ENCODE measurements around the gene GORASP1. TPM values are rescaled to one million over a fixed set of nuclear protein-coding genes. Genes with fewer than 3 reads are reported as not detected.

The GORASP1 gene
- total and polyA plus RNA-seq, 11 donors: 19.9 to 52.5 (median 42.3) TPM

GRCh38 chr3:39067286-39067685 lies 40.1 kb downstream of the GORASP1 start:
- TF ChIP-seq CTCF (IDR thresholded peaks at IDR 0.05) (no peak), POLR2A (IDR thresholded peaks at IDR 0.05) (no peak)
- WGBS, 4 donors: 36 to 57% (median 41%) methylated on average over 1 of the region's 1 CpG
- peaks cover 0 to 81% (median 66%) of the 10 kb centered on the region in 9 donors for H3K36me3 ChIP-seq

GRCh38 chr3:39065197-39065596 lies 42.2 kb downstream of the GORASP1 start:
- H3K36me3 ChIP-seq: peaks cover 0 to 61% (median 53%) of the 10 kb centered on the region in 9 donors

More at GRCh38 chr3:39067286-39067685, 40.1 kb downstream of the GORASP1 start:
- Histone ChIP-seq H3K9me3 (no peaks in the 10 kb centered on the region), H3K27ac (no peak overlapping the region), H3K27me3 (no peaks in the 10 kb centered on the region), H3K4me3 (no peak overlapping the region), H3K4me1 (peaks cover 0 to 7% (median 0%) of the 10 kb centered on the region in 12 donors)
- intact Hi-C loops (cut with DNase I): no loop called here
- DNase-seq (no peak), ATAC-seq (no peak)

GRCh38 chr3:39064646-39065045 lies 42.8 kb downstream of the GORASP1 start:
- H3K4me3 ChIP-seq: no peak overlapping the region
- H3K27ac ChIP-seq: no peak overlapping the region
- H3K27me3 ChIP-seq: no peaks in the 10 kb centered on the region
- DNase-seq (no peak), ATAC-seq (no peak)
- H3K4me1 ChIP-seq: peaks cover 0 to 7% (median 0%) of the 10 kb centered on the region in 12 donors
- H3K9me3 ChIP-seq: no peaks in the 10 kb centered on the region
- TF ChIP-seq POLR2A (IDR thresholded peaks at IDR 0.05): no peak
- TF ChIP-seq CTCF (IDR thresholded peaks at IDR 0.05): no peak
- H3K36me3 ChIP-seq: peaks cover 0 to 55% (median 47%) of the 10 kb centered on the region in 9 donors
- intact Hi-C loops (cut with DNase I): no loop called here
- WGBS, 4 donors: 92 to 100% (median 97%) methylated on average over 1 of the region's 1 CpG

More at GRCh38 chr3:39065197-39065596, 42.2 kb downstream of the GORASP1 start:
- Histone ChIP-seq H3K9me3 (no peaks in the 10 kb centered on the region), H3K27me3 (no peaks in the 10 kb centered on the region), H3K4me3 (no peak overlapping the region), H3K27ac (no peak overlapping the region), H3K4me1 (peaks cover 0 to 7% (median 0%) of the 10 kb centered on the region in 12 donors)
- 23 to 53% (median 26%) methylated on average over 1 of the region's 1 CpG for WGBS, 4 donors
- DNase-seq (no peak), ATAC-seq (peak in 2 of 4 donors; percentile 60 to 69)
- intact Hi-C loops (cut with DNase I): no loop called here
- TF ChIP-seq POLR2A (IDR thresholded peaks at IDR 0.05): no peak
- peak in 7 of 12 donors; percentile 15 to 36 (median 18) for TF ChIP-seq CTCF (IDR thresholded peaks at IDR 0.05)

GRCh38 chr3:39063143-39063542 lies 44.3 kb downstream of the GORASP1 start:
- TF ChIP-seq POLR2A (IDR thresholded peaks at IDR 0.05) (no peak), CTCF (IDR thresholded peaks at IDR 0.05) (no peak)
- DNase-seq (no peak), ATAC-seq (no peak)
- Histone ChIP-seq H3K27ac (no peak overlapping the region), H3K4me3 (no peak overlapping the region), H3K9me3 (no peaks in the 10 kb centered on the region), H3K4me1 (peaks cover 0 to 9% (median 0%) of the 10 kb centered on the region in 12 donors), H3K27me3 (no peaks in the 10 kb centered on the region), H3K36me3 (peaks cover 0 to 40% (median 32%) of the 10 kb centered on the region in 9 donors)
- WGBS, 4 donors: 91 to 94% (median 92%) methylated on average over 3 of the region's 3 CpGs
- intact Hi-C loops (cut with DNase I): no loop called here
